Caco-2 (cell line): ENCODE measurements around the gene MCC. TPM values are rescaled to one million over a fixed set of nuclear protein-coding genes. Genes with fewer than 3 reads are reported as not detected.

Experiments used
- BruUV-seq: library from RNA; stranded (reverse); fragments of 400-500 nt; replicated peaks from 2 replicates; lab custom pipeline; 2021; lab: Mats Ljungman, UMichigan
- CTCF ChIA-PET: fragments of 300-600 bp; sonication (Branson Sonifier 250); formaldehyde crosslinking; loops from one replicate; lab custom pipeline; 2022; ENCODE audit warnings: antibody characterized with exemption; lab: Charles Lee
- POLR2A ChIA-PET: fragments of 300-600 bp; sonication (Branson Sonifier 250); formaldehyde crosslinking; loops from one replicate; lab custom pipeline; 2022; ENCODE audit warnings: antibody characterized with exemption; lab: Charles Lee
- DNase-seq, 2 experiments: peaks; one replicate each; pipeline versions ENCODE4 v3.0.0 to v3.0.0-alpha.2; 2020 to 2022
- H3K27me3 ChIP-seq: replicated peaks from 2 replicates; pipeline ENCODE4 v1.6.0; 2011; ENCODE audit warnings: low read length; ENCODE audit not compliant: control insufficient read depth, insufficient read depth
- H3K36me3 ChIP-seq: 2 replicates; pipeline ENCODE4 v1.5.1; 2011; ENCODE audit warnings: low read length; ENCODE audit not compliant: control insufficient read depth, insufficient read depth
- H3K4me1 ChIP-seq: fragments of 250-450 bp; sonication (Bioruptor Pico); 2 replicates; pipeline ENCODE4 v1.5.1; 2020; ENCODE audit warnings: mild to moderate bottlenecking
- H3K4me3 ChIP-seq: 2 replicates; pipeline ENCODE4 v1.5.1; 2011; ENCODE audit warnings: low read depth, mild to moderate bottlenecking, control low read depth, low read length
- H3K9me3 ChIP-seq: fragments of 250-450 bp; sonication (Bioruptor Pico); 2 replicates; pipeline ENCODE4 v1.5.1; 2020; ENCODE audit warnings: mild to moderate bottlenecking, moderate library complexity
- H3K27ac Mint-ChIP-seq: one replicate; pipeline ENCODE4 v1.8.0; 2022; ENCODE audit warnings: mixed read lengths; ENCODE audit not compliant: unreplicated experiment
- H3K27me3 Mint-ChIP-seq: one replicate; pipeline ENCODE4 v1.8.0; 2022; ENCODE audit warnings: mixed read lengths; ENCODE audit not compliant: insufficient read depth, unreplicated experiment
- H3K36me3 Mint-ChIP-seq: one replicate; pipeline ENCODE4 v1.8.0; 2022; ENCODE audit warnings: mild to moderate bottlenecking, mixed read lengths; ENCODE audit not compliant: insufficient read depth, unreplicated experiment
- H3K4me1 Mint-ChIP-seq: one replicate; pipeline ENCODE4 v1.8.0; 2022; ENCODE audit warnings: low read depth, mixed read lengths; ENCODE audit not compliant: unreplicated experiment
- H3K4me3 Mint-ChIP-seq: one replicate; pipeline ENCODE4 v1.8.0; 2022; ENCODE audit warnings: mild to moderate bottlenecking, moderate library complexity, mixed read lengths; ENCODE audit not compliant: unreplicated experiment
- H3K9me3 Mint-ChIP-seq: one replicate; pipeline ENCODE4 v1.8.0; 2022; ENCODE audit warnings: mixed read lengths; ENCODE audit not compliant: unreplicated experiment
- intact Hi-C: fragments of 100-400 bp; cut with micrococcal nuclease; formaldehyde crosslinking; loops from one replicate; pipeline ENCODE4 v1.10.0; 2022; ENCODE audit not compliant: unreplicated experiment
- total RNA-seq: library from RNA; stranded (reverse); gene quantifications from 2 replicates; pipeline ENCODE4 v1.2.3, GENCODE V29; 2022
- TF ChIP-seq, protein P1 (sequence below), 2 experiments: fragments of 200-600 bp in 1 of 2; IDR thresholded peaks; 1 replicate in 1 of 2; 2 replicates in 1 of 2; pipeline versions ENCODE4 v1.5.1 to v1.8.0; 2011 to 2022; ENCODE audit warnings: antibody characterized with exemption in 1 of 2, control low read depth in 1 of 2, inconsistent platforms in 1 of 2, low read depth in 1 of 2, low read length in 1 of 2, mild to moderate bottlenecking in 1 of 2, moderate library complexity in 1 of 2; ENCODE audit not compliant: insufficient read depth in 1 of 2, severe bottlenecking in 1 of 2, unreplicated experiment in 1 of 2

The MCC gene
- total RNA-seq, 1 experiment from 2014 or later: 0.09 TPM

GRCh38 chr5:113035096-113035495, 453.2 kb downstream of the MCC start:
- no peaks in the 10 kb centered on the region for H3K27me3 Mint-ChIP-seq
- Histone ChIP-seq H3K9me3 (no peaks in the 10 kb centered on the region), H3K27me3 (no peaks in the 10 kb centered on the region), H3K4me3 (no peak overlapping the region), H3K36me3 (no peaks in the 10 kb centered on the region), H3K4me1 (no peaks in the 10 kb centered on the region)
- H3K4me1 Mint-ChIP-seq: no peaks in the 10 kb centered on the region
- intact Hi-C loops: no loop called here
- POLR2A ChIA-PET: no interaction called here
- H3K4me3 Mint-ChIP-seq: no peak overlapping the region
- CTCF ChIA-PET: interaction anchor here (0.7 kb wide), 1 partner anchor 61 kb away, joined by 3 read pairs; no protein-coding TSS in a partner anchor
- no peak for DNase-seq
- TF ChIP-seq, protein P1, sequence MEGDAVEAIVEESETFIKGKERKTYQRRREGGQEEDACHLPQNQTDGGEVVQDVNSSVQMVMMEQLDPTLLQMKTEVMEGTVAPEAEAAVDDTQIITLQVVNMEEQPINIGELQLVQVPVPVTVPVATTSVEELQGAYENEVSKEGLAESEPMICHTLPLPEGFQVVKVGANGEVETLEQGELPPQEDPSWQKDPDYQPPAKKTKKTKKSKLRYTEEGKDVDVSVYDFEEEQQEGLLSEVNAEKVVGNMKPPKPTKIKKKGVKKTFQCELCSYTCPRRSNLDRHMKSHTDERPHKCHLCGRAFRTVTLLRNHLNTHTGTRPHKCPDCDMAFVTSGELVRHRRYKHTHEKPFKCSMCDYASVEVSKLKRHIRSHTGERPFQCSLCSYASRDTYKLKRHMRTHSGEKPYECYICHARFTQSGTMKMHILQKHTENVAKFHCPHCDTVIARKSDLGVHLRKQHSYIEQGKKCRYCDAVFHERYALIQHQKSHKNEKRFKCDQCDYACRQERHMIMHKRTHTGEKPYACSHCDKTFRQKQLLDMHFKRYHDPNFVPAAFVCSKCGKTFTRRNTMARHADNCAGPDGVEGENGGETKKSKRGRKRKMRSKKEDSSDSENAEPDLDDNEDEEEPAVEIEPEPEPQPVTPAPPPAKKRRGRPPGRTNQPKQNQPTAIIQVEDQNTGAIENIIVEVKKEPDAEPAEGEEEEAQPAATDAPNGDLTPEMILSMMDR (IDR thresholded peaks at IDR 0.05; ENCODE audit: insufficient read depth in 1 of 2, low read depth in 1 of 2, low read length in 1 of 2, severe bottlenecking in 1 of 2, unreplicated experiment in 1 of 2): no peak
- H3K9me3 Mint-ChIP-seq: no peaks in the 10 kb centered on the region
- H3K36me3 Mint-ChIP-seq: peaks cover under 1% of the 10 kb centered on the region
- no peak overlapping the region for H3K27ac Mint-ChIP-seq
- BruUV-seq: no TSS peak

DNA sequence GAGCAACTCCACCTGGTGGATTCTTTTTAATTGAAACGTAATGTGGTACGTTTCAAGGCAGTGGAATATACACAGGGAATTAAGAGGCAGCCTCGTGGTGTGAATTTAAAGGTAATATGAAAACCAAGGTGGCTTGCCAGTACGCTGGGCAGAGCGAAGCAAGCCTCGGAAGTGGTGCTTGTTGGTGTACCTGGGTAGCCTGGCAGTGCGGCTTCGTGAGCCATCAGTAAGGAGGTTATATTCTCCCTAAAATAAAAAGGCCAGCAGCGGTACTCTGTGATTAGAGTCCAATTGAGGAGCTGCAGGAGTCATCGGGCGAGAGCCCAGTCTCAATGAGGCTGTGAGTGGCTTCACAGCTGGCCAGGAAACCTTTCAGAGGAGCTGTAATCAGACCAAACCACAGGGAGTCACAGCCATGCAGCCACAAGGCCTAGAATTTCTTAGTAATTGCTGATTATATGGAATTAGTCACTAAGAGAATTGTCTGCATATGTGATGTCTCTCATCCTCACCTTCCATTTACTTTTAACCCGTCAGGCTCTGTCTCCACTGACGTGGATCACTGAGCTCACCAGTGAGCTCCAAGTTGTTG, 454.0 kb downstream of the MCC start:
- H3K36me3 ChIP-seq: no peaks in the 10 kb centered on the region
- H3K4me1 Mint-ChIP-seq: peaks cover 7% of the 10 kb centered on the region
- ChIA-PET POLR2A (no interaction called here), CTCF (interaction anchor here (0.6 kb wide), 1 partner anchor 11 kb away, joined by 5 read pairs; no protein-coding TSS in a partner anchor)
- H3K4me3 Mint-ChIP-seq: no peak overlapping the region
- DNase-seq: no peak
- H3K9me3 Mint-ChIP-seq: no peaks in the 10 kb centered on the region
- TF ChIP-seq, protein P1 (IDR thresholded peaks at IDR 0.05; ENCODE audit: insufficient read depth in 1 of 2, low read depth in 1 of 2, low read length in 1 of 2, severe bottlenecking in 1 of 2, unreplicated experiment in 1 of 2): no peak
- H3K27me3 ChIP-seq: no peaks in the 10 kb centered on the region
- H3K4me1 ChIP-seq: no peaks in the 10 kb centered on the region
- intact Hi-C loops: no loop called here
- no peaks in the 10 kb centered on the region for H3K9me3 ChIP-seq
- no TSS peak for BruUV-seq
- no peaks in the 10 kb centered on the region for H3K27me3 Mint-ChIP-seq
- H3K4me3 ChIP-seq: no peak overlapping the region
- H3K27ac Mint-ChIP-seq: no peak overlapping the region
- peaks cover 9% of the 10 kb centered on the region for H3K36me3 Mint-ChIP-seq

GRCh38 chr5:113031557-113031956, 456.7 kb downstream of the MCC start:
- H3K36me3 Mint-ChIP-seq: peaks cover 28% of the 10 kb centered on the region
- BruUV-seq: no TSS peak
- POLR2A ChIA-PET: no interaction called here
- no peaks in the 10 kb centered on the region for H3K27me3 ChIP-seq
- H3K4me1 Mint-ChIP-seq: peaks cover 8% of the 10 kb centered on the region
- H3K27ac Mint-ChIP-seq: no peak overlapping the region
- TF ChIP-seq, protein P1 (IDR thresholded peaks at IDR 0.05; ENCODE audit: insufficient read depth in 1 of 2, low read depth in 1 of 2, low read length in 1 of 2, severe bottlenecking in 1 of 2, unreplicated experiment in 1 of 2): no peak
- no peak overlapping the region for H3K4me3 ChIP-seq
- H3K9me3 ChIP-seq: no peaks in the 10 kb centered on the region
- DNase-seq: no peak
- H3K9me3 Mint-ChIP-seq: no peaks in the 10 kb centered on the region
- CTCF ChIA-PET: no interaction called here
- H3K4me1 ChIP-seq: no peaks in the 10 kb centered on the region
- intact Hi-C loops: no loop called here
- no peak overlapping the region for H3K4me3 Mint-ChIP-seq
- H3K36me3 ChIP-seq: no peaks in the 10 kb centered on the region
- H3K27me3 Mint-ChIP-seq: no peaks in the 10 kb centered on the region
